ENCODE data around the gene HNRNPK.

- TF ChIP-seq PATZ1 (CRISPR knock-in tag; IDR thresholded peaks at IDR 0.05; ENCODE audit: borderline replicate concordance) (no peak), ISL1 (CRISPR knock-in tag; IDR thresholded peaks at IDR 0.05) (no peak), ZNF565 (CRISPR knock-in tag; conservative IDR thresholded peaks at IDR 0.05; ENCODE audit: low read depth) (no peak), RARB (CRISPR knock-in tag; IDR thresholded peaks at IDR 0.05) (no peak), ZFP3 (CRISPR knock-in tag; IDR thresholded peaks at IDR 0.05) (no peak), SNAI2 (CRISPR knock-in tag; IDR thresholded peaks at IDR 0.05) (no peak), GLIS3 (CRISPR knock-in tag; IDR thresholded peaks at IDR 0.05) (no peak), TCF4 (CRISPR knock-in tag; IDR thresholded peaks at IDR 0.05; ENCODE audit: borderline replicate concordance) (no peak), OSR1 (CRISPR knock-in tag; IDR thresholded peaks at IDR 0.05) (no peak)
These were observed 44.6 kb downstream of the HNRNPK start for GRCh38 chr9:83935276-83935935.

Measured in SK-N-SH treated with all-trans-retinoic acid at 6 μM for 48 hours (cell line).